ENCODE measurements around the gene TAGLN2.

The TAGLN2 gene

DNA sequence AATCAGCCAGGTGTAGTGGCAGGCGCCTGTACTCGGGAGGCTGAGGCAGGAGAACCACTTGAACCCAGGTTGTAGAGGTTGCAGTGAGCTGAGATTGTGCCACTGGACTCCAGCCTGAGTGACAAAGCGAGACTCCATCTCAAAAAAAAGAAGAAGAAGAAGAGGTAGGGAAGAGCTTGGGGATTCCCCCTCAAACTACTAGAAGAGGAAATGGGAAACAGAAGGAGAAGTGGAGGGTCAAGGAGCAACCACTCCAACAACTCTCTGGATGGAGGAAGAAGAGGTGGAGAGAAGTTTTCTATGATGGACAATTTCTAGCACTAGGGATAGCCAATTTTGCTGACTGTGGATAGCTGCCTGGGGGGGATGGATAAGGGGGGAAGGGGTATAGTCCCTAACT lies 43.6 kb upstream of the TAGLN2 start:
- no peaks in the 10 kb centered on the region for H3K36me3 ChIP-seq (ENCODE audit: control insufficient read depth, insufficient read depth, low read length)
- no peak for TF ChIP-seq CTCF (IDR thresholded peaks at IDR 0.05; ENCODE audit: insufficient read depth, low read length, poor library complexity, severe bottlenecking)
- H3K4me3 ChIP-seq (replicated peaks; ENCODE audit: low read depth, low read length) = no peak overlapping the region
- no peak for DNase-seq (ENCODE audit: extremely low read depth, insufficient read length)
- no peaks in the 10 kb centered on the region; the same call in 1 of the 2 replicates for H3K27me3 ChIP-seq (replicated peaks; ENCODE audit: control insufficient read depth, insufficient read depth, low read length)

DNA sequence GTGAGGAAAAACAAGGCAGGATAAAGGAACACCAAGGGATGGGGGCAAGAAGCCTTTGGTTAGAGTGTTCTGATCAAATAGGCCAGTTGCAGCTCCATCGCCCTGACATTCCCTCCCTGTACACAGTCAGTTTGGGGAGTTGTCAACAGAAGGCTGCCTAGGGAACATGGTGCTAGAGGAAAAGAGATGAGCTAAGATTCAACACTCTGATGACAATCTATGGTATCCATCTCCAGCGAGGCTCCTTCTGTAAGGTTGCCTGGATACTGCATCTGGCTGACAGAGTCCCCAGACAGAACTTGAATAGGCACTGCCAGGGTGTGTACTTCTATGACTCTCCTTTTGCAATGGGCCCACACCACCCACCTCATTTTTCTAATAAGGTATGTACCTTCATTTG lies 40.0 kb upstream of the TAGLN2 start:
- Histone ChIP-seq H3K36me3 (ENCODE audit: control insufficient read depth, insufficient read depth, low read length) (no peaks in the 10 kb centered on the region), H3K27me3 (replicated peaks; ENCODE audit: control insufficient read depth, insufficient read depth, low read length) (no peaks in the 10 kb centered on the region; the same call in 1 of the 2 replicates), H3K4me3 (replicated peaks; ENCODE audit: low read depth, low read length) (no peak overlapping the region)
- no peak for DNase-seq (ENCODE audit: extremely low read depth, insufficient read length)
- TF ChIP-seq CTCF (IDR thresholded peaks at IDR 0.05; ENCODE audit: insufficient read depth, low read length, poor library complexity, severe bottlenecking) = no peak

DNA sequence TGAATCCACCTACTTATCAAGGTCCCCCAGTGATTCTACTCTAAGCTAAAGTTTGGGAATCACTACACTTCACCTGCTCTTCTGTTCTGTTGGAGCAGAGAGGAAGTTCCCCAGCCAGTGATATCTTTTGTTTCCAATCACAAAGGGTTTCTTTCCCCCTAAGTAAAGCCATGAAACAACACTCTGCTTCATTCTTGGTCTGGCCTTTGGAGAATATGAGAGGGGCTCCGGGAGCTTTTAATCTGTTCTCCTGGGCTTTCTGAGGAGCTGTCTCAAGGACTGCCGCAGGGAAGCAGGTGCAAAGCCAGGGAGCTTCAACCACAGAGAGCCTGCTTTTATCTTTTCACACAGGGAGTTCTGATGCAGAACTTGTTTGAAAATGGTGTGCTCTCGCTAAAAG lies 38.8 kb upstream of the TAGLN2 start:
- Histone ChIP-seq H3K27me3 (replicated peaks; ENCODE audit: control insufficient read depth, insufficient read depth, low read length) (no peaks in the 10 kb centered on the region; the same call in 1 of the 2 replicates), H3K36me3 (ENCODE audit: control insufficient read depth, insufficient read depth, low read length) (no peaks in the 10 kb centered on the region), H3K4me3 (replicated peaks; ENCODE audit: low read depth, low read length) (no peak overlapping the region)
- TF ChIP-seq CTCF (IDR thresholded peaks at IDR 0.05; ENCODE audit: insufficient read depth, low read length, poor library complexity, severe bottlenecking) = no peak
- DNase-seq (ENCODE audit: extremely low read depth, insufficient read length) = no peak

DNA sequence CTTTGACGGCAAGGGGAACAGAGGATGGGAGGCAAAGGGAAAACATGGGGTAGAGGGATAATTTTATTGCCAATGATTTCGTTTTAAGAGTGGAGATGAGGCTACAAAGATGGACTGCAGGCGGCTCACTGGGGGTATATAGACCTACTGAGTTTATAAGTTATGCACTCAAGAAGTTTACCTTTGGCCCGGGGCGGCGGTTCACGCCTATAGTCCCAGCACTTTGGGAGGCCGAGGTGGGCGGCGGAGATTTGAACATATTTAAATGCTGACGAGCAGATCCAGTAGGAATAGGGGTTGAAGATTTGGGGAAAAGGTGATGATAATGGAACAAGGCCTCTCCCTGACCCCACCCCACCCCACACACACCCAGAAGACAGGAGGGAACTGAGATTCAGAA lies 36.9 kb upstream of the TAGLN2 start:
- no peak for DNase-seq (ENCODE audit: extremely low read depth, insufficient read length)
- Histone ChIP-seq H3K4me3 (replicated peaks; ENCODE audit: low read depth, low read length) (no peak overlapping the region), H3K27me3 (replicated peaks; ENCODE audit: control insufficient read depth, insufficient read depth, low read length) (no peaks in the 10 kb centered on the region; the same call in 1 of the 2 replicates), H3K36me3 (ENCODE audit: control insufficient read depth, insufficient read depth, low read length) (no peaks in the 10 kb centered on the region)
- no peak for TF ChIP-seq CTCF (IDR thresholded peaks at IDR 0.05; ENCODE audit: insufficient read depth, low read length, poor library complexity, severe bottlenecking)

GRCh38 chr1:159961636-159962035 lies 36.3 kb upstream of the TAGLN2 start:
- no peak for TF ChIP-seq CTCF (IDR thresholded peaks at IDR 0.05; ENCODE audit: insufficient read depth, low read length, poor library complexity, severe bottlenecking)

DNA sequence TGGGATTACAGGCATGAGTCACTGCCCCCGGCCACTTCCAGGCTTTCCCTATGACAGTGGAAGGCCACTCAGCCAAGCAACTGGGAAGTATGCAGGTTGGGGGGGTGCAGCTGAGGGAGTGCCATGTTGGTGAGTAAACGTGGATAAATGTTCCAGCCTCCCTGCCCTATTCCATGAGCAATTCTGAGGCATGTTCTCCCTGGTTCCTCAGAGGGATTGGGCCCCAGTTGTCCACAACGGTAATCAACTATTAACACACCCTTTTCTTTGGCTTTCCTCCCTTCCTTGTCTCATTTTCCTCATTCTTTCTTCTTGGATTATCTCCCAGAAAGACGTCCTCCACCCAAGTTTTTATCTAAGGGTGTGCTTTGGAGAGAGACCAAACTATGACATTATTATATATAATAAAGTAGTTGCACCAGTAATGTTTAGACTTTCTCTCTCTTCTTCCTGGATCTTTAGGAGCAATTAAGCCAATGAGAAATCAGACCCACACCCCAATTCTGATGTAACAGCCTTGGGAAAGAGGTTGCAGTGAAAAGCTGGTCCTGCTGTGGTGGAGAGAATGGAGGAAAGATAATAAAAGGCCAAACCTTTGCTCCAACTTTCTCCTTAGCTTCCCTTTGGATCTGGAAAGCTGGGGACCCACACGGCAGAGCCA lies 35.5 kb upstream of the TAGLN2 start:
- no peak for TF ChIP-seq CTCF (IDR thresholded peaks at IDR 0.05; ENCODE audit: insufficient read depth, low read length, poor library complexity, severe bottlenecking)
- DNase-seq (ENCODE audit: extremely low read depth, insufficient read length) = no peak
- Histone ChIP-seq H3K27me3 (replicated peaks; ENCODE audit: control insufficient read depth, insufficient read depth, low read length) (no peaks in the 10 kb centered on the region; the same call in 1 of the 2 replicates), H3K4me3 (replicated peaks; ENCODE audit: low read depth, low read length) (no peak overlapping the region), H3K36me3 (ENCODE audit: control insufficient read depth, insufficient read depth, low read length) (no peaks in the 10 kb centered on the region)

More at GRCh38 chr1:159961636-159962035, 36.3 kb upstream of the TAGLN2 start:
- H3K4me3 ChIP-seq (replicated peaks; ENCODE audit: low read depth, low read length) = no peak overlapping the region
- H3K27me3 ChIP-seq (replicated peaks; ENCODE audit: control insufficient read depth, insufficient read depth, low read length) = no peaks in the 10 kb centered on the region; the same call in 1 of the 2 replicates
- no peaks in the 10 kb centered on the region for H3K36me3 ChIP-seq (ENCODE audit: control insufficient read depth, insufficient read depth, low read length)
- DNase-seq (ENCODE audit: extremely low read depth, insufficient read length) = no peak
